ENCODE data around the gene ACAA2.

The ACAA2 gene

DNA sequence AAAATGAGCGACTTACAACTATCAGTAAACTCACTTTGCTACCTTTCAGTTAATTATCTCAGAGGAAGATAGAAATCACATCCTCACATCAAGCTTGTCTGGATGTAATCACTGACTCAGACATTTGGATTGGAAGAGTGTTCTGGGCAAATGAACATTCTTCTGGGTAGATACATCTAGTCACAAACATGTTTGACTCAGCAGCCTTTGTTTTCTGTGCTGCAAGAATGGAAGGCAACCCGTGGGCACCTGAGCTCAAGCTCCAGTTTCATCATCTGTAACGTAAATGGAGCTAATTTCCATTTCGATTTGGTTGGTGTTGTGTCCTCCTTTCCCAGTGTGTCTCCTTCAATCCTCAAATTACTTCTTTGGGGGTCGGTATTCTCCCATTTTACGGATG is 58.5 kb downstream of the ACAA2 start:
- Histone ChIP-seq H2AFZ (ENCODE audit: low read length, unreplicated experiment) (no peak overlapping the region), H3K79me2 (ENCODE audit: control insufficient read depth, insufficient read depth, low read length, unreplicated experiment) (no peaks in the 10 kb centered on the region), H3K4me1 (ENCODE audit: control insufficient read depth, insufficient read depth, low read length, unreplicated experiment) (no peaks in the 10 kb centered on the region), H3K27me3 (ENCODE audit: insufficient read depth, low read length) (peaks cover 27% of the 10 kb centered on the region; the same call in 1 of the 2 replicates), H3K27ac (ENCODE audit: low read depth, low read length) (no peak overlapping the region), H3K4me3 (ENCODE audit: low read depth, low read length) (no peak overlapping the region), H3K36me3 (ENCODE audit: insufficient read depth, low read length) (no peaks in the 10 kb centered on the region)

DNA sequence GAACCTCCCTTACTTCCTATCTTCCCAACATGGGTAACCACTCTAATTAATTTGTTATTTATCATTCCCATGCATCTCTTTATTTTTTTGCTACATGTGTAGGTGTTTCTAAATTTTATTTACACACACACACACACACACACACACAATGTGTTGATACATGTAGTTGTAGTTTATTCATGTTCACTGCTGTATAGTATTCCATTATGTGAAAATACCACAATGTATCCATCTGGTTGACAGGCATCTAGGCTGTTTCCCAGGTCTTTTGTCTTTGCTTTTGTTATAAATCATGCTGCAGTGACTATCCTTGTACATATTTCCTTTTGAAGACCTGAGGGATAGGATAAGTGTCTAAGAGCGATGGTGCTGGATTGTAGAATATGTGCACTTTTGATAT is 59.7 kb downstream of the ACAA2 start:
- Histone ChIP-seq H3K27ac (ENCODE audit: low read depth, low read length) (no peak overlapping the region), H3K79me2 (ENCODE audit: control insufficient read depth, insufficient read depth, low read length, unreplicated experiment) (no peaks in the 10 kb centered on the region), H3K36me3 (ENCODE audit: insufficient read depth, low read length) (no peaks in the 10 kb centered on the region), H3K4me1 (ENCODE audit: control insufficient read depth, insufficient read depth, low read length, unreplicated experiment) (no peaks in the 10 kb centered on the region), H2AFZ (ENCODE audit: low read length, unreplicated experiment) (no peak overlapping the region), H3K4me3 (ENCODE audit: low read depth, low read length) (no peak overlapping the region), H3K27me3 (ENCODE audit: insufficient read depth, low read length) (peaks cover 27% of the 10 kb centered on the region; the same call in 1 of the 2 replicates)

GRCh38 chr18:49752095-49752457 is 61.3 kb downstream of the ACAA2 start:
- no peaks in the 10 kb centered on the region for H3K36me3 ChIP-seq (ENCODE audit: insufficient read depth, low read length)
- no peaks in the 10 kb centered on the region for H3K4me1 ChIP-seq (ENCODE audit: control insufficient read depth, insufficient read depth, low read length, unreplicated experiment)
- no peak overlapping the region for H2AFZ ChIP-seq (ENCODE audit: low read length, unreplicated experiment)
- no peak overlapping the region for H3K27ac ChIP-seq (ENCODE audit: low read depth, low read length)
- no peaks in the 10 kb centered on the region for H3K79me2 ChIP-seq (ENCODE audit: control insufficient read depth, insufficient read depth, low read length, unreplicated experiment)
- peaks cover 27% of the 10 kb centered on the region; the same call in 1 of the 2 replicates for H3K27me3 ChIP-seq (ENCODE audit: insufficient read depth, low read length)
- H3K4me3 ChIP-seq (ENCODE audit: low read depth, low read length) = no peak overlapping the region

- no peak overlapping the region for H2AFZ ChIP-seq (ENCODE audit: low read length, unreplicated experiment)
- peaks cover 27% of the 10 kb centered on the region; the same call in 1 of the 2 replicates for H3K27me3 ChIP-seq (ENCODE audit: insufficient read depth, low read length)
- no peaks in the 10 kb centered on the region for H3K36me3 ChIP-seq (ENCODE audit: insufficient read depth, low read length)
- no peaks in the 10 kb centered on the region for H3K79me2 ChIP-seq (ENCODE audit: control insufficient read depth, insufficient read depth, low read length, unreplicated experiment)
- no peak overlapping the region for H3K27ac ChIP-seq (ENCODE audit: low read depth, low read length)
- no peak overlapping the region for H3K4me3 ChIP-seq (ENCODE audit: low read depth, low read length)
- H3K4me1 ChIP-seq (ENCODE audit: control insufficient read depth, insufficient read depth, low read length, unreplicated experiment) = no peaks in the 10 kb centered on the region
Measured at GRCh38 chr18:49751427-49752094, 61.8 kb downstream of the ACAA2 start.

- Histone ChIP-seq H3K27ac (ENCODE audit: low read depth, low read length) (no peak overlapping the region), H3K4me1 (ENCODE audit: control insufficient read depth, insufficient read depth, low read length, unreplicated experiment) (no peaks in the 10 kb centered on the region), H2AFZ (ENCODE audit: low read length, unreplicated experiment) (no peak overlapping the region), H3K36me3 (ENCODE audit: insufficient read depth, low read length) (no peaks in the 10 kb centered on the region), H3K27me3 (ENCODE audit: insufficient read depth, low read length) (peaks cover 30% of the 10 kb centered on the region; the same call in 1 of the 2 replicates), H3K4me3 (ENCODE audit: low read depth, low read length) (no peak overlapping the region), H3K79me2 (ENCODE audit: control insufficient read depth, insufficient read depth, low read length, unreplicated experiment) (no peaks in the 10 kb centered on the region)
Measured at GRCh38 chr18:49749563-49749962, 63.8 kb downstream of the ACAA2 start.

DNA sequence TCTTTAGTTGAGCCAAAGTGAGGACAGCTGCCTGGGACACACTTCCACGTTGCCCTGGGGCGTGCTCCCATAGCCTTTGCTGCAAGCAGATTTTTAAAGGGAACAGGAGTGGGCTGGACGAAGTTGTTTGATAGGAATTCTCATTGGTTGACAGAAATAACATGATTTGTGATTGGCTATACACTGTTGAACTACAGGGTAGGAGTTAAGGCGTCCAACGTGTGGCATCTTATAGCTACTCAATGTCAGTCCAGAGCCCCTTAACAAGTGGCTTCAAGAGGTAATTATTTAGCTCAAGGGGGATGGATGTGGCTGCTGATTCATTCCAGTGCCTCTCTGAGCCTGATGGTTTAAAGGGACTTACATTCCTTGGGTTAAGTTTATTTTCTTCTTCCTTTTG is 65.5 kb downstream of the ACAA2 start:
- Histone ChIP-seq H3K4me3 (ENCODE audit: low read depth, low read length) (no peak overlapping the region), H2AFZ (ENCODE audit: low read length, unreplicated experiment) (no peak overlapping the region), H3K4me1 (ENCODE audit: control insufficient read depth, insufficient read depth, low read length, unreplicated experiment) (no peaks in the 10 kb centered on the region), H3K79me2 (ENCODE audit: control insufficient read depth, insufficient read depth, low read length, unreplicated experiment) (no peaks in the 10 kb centered on the region), H3K27me3 (ENCODE audit: insufficient read depth, low read length) (peaks cover 25% of the 10 kb centered on the region; the same call in 1 of the 2 replicates), H3K36me3 (ENCODE audit: insufficient read depth, low read length) (no peaks in the 10 kb centered on the region), H3K27ac (ENCODE audit: low read depth, low read length) (no peak overlapping the region)

- H3K4me1 ChIP-seq (ENCODE audit: control insufficient read depth, insufficient read depth, low read length, unreplicated experiment) = no peaks in the 10 kb centered on the region
- H3K36me3 ChIP-seq (ENCODE audit: insufficient read depth, low read length) = no peaks in the 10 kb centered on the region
- peaks cover 10% of the 10 kb centered on the region; the same call in 1 of the 2 replicates for H3K27me3 ChIP-seq (ENCODE audit: insufficient read depth, low read length)
- no peak overlapping the region for H3K4me3 ChIP-seq (ENCODE audit: low read depth, low read length)
- H3K27ac ChIP-seq (ENCODE audit: low read depth, low read length) = no peak overlapping the region
- no peak overlapping the region for H2AFZ ChIP-seq (ENCODE audit: low read length, unreplicated experiment)
- H3K79me2 ChIP-seq (ENCODE audit: control insufficient read depth, insufficient read depth, low read length, unreplicated experiment) = no peaks in the 10 kb centered on the region
Measured at GRCh38 chr18:49745045-49746014, 68.0 kb downstream of the ACAA2 start.

- Histone ChIP-seq H3K27me3 (ENCODE audit: insufficient read depth, low read length) (peaks cover 10% of the 10 kb centered on the region; the same call in 1 of the 2 replicates), H3K36me3 (ENCODE audit: insufficient read depth, low read length) (no peaks in the 10 kb centered on the region), H2AFZ (ENCODE audit: low read length, unreplicated experiment) (no peak overlapping the region), H3K79me2 (ENCODE audit: control insufficient read depth, insufficient read depth, low read length, unreplicated experiment) (no peaks in the 10 kb centered on the region), H3K27ac (ENCODE audit: low read depth, low read length) (no peak overlapping the region), H3K4me1 (ENCODE audit: control insufficient read depth, insufficient read depth, low read length, unreplicated experiment) (no peaks in the 10 kb centered on the region), H3K4me3 (ENCODE audit: low read depth, low read length) (no peak overlapping the region)
Measured at GRCh38 chr18:49744376-49745008, 68.8 kb downstream of the ACAA2 start.

- Histone ChIP-seq H3K79me2 (ENCODE audit: control insufficient read depth, insufficient read depth, low read length, unreplicated experiment) (no peaks in the 10 kb centered on the region), H3K4me3 (ENCODE audit: low read depth, low read length) (no peak overlapping the region), H3K4me1 (ENCODE audit: control insufficient read depth, insufficient read depth, low read length, unreplicated experiment) (no peaks in the 10 kb centered on the region), H3K36me3 (ENCODE audit: insufficient read depth, low read length) (no peaks in the 10 kb centered on the region), H3K27ac (ENCODE audit: low read depth, low read length) (no peak overlapping the region), H2AFZ (ENCODE audit: low read length, unreplicated experiment) (no peak overlapping the region), H3K27me3 (ENCODE audit: insufficient read depth, low read length) (peaks cover 10% of the 10 kb centered on the region; the same call in 1 of the 2 replicates)
Measured at GRCh38 chr18:49743117-49743567, 70.2 kb downstream of the ACAA2 start.

GRCh38 chr18:49742316-49743116 is 70.8 kb downstream of the ACAA2 start:
- no peak overlapping the region for H3K4me3 ChIP-seq (ENCODE audit: low read depth, low read length)
- no peak overlapping the region for H3K27ac ChIP-seq (ENCODE audit: low read depth, low read length)
- H3K79me2 ChIP-seq (ENCODE audit: control insufficient read depth, insufficient read depth, low read length, unreplicated experiment) = no peaks in the 10 kb centered on the region
- H3K4me1 ChIP-seq (ENCODE audit: control insufficient read depth, insufficient read depth, low read length, unreplicated experiment) = no peaks in the 10 kb centered on the region
- peaks cover 10% of the 10 kb centered on the region; the same call in 1 of the 2 replicates for H3K27me3 ChIP-seq (ENCODE audit: insufficient read depth, low read length)
- H2AFZ ChIP-seq (ENCODE audit: low read length, unreplicated experiment) = no peak overlapping the region
- H3K36me3 ChIP-seq (ENCODE audit: insufficient read depth, low read length) = no peaks in the 10 kb centered on the region

Data from ACC112 (cell line).